ENCODE results near the gene MAD1L1.

Gene MAD1L1

DNA sequence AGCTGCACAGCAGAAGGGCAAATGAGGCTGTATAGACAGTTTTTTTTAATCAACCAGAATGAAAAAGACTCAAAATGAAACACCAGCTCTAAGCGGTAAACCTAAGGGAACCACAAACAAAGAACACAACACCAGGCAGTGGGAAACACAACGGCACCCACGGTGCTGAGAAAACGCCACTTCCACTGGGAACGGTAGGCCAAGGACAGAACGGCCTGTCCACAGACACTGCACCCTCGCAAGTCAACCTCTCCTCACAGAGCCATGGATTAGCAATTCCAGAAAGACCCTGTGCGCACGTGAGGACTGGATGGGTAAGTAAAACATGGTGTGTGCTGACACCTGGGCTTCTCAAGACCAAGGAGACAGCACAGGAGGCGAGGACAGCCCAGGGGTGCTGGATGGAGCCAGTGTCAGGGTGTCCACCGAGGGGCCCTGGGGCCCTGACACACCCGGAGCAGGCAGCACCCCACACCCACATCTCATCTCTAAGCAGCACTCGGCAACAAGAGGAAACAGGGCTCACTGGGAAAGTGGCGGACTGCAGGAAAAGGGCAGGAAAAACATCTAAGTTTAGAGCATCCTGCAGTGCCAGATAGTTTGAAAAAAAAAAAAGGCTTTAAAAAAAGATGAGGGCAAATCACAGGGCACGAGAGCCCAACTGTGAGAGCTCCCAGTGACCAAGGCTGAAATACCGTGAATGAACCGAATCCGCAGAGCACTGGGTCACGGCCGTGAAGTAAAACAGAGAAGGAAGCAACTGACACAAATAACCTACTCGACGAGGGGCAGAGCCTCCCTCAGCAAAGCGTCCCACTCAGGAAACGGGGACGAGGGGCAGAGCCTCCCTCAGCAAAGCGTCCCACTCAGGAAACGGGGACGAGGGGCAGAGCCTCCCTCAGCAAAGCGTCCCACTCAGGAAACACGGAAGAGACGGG is 120.2 kb downstream of the MAD1L1 start:
- no peak for DNase-seq

DNA sequence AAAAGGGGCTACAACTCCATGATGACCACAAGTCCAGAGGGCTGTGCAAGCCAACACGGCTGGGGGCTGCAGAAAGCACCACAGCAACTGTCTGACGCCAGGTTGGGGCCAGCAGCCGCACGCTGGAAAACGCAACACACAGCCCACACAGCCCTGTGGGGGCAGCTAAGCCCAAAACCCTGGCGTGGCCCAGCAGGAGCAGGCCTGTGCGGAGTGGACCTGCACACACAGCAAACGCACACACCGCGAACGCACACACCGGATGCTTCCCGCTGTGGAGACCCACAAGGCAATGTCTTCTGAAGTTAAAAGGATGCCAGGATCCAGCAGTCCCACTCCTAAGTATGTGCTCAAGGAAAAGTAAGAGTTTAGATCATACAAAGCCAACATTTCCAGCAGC is 121.2 kb downstream of the MAD1L1 start:
- DNase-seq: no peak

DNA sequence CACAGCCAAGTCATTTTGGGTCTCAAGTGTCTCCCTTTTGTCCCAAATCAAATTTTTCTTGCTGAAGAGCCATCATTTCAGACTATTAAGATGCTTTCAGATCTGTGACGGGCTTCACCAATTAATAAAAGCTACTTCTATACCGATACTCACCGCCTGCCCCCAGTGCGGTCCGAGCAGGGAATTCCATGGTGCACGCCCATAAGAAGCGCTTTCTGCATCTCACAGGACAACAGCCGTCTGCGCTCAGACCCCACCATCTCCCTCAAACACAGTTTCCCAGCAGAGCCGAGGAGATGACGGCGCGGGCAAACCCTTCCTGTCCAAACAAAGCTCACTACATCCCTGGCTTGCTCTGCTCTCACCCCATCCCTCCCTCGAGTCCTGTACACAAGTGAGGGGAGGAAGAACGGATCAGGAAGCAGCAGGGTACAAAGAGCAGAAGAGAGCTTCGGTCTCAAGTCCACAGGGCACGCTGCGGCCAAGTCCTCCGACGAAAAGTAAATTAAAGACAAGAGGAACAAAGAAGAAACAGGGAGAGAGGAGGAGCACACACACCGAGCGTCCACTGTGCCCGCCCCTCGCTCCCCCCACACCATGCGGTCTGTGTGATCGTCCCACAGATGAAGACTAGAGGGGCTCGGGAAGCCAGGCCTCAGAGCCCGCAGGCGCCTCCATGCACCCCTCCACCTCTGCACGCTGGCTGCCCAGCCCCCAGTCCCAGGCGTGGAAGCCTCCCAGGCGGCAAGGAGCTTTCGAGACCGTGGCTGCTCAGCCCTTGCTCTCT is 121.9 kb downstream of the MAD1L1 start:
- no peak for DNase-seq

DNA sequence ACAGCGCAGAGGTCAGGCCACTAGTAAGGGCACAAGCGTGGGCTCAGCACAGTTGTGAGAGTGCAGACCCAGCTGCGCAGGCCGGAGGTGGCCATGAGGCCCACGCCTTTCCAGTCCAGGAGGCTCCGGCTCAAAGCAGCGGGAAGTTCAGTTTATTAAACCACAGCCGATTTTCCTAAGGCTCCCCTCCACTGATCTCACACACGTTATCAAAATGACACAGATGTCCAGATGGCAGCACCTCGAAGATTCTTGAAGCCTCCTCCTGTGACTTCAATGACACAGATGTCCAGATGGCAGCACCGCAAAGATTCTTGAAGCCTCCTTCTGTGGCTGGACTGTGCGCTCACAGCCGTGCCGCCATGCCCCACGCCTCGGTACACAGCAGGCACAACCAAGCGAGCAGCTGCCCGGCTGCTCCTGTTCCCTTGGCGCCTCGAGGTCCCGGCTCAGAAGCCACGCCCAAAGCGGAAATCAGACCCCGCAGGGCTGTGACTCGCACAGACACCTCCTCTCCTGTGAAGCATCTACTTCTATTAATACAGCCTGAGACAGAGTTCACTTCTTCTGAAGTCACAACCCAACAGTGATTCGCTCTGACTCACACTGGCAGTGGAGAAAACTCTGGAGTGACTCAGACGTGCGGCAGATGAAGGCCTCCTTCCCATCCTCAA is 122.7 kb downstream of the MAD1L1 start:
- DNase-seq: no peak

DNA sequence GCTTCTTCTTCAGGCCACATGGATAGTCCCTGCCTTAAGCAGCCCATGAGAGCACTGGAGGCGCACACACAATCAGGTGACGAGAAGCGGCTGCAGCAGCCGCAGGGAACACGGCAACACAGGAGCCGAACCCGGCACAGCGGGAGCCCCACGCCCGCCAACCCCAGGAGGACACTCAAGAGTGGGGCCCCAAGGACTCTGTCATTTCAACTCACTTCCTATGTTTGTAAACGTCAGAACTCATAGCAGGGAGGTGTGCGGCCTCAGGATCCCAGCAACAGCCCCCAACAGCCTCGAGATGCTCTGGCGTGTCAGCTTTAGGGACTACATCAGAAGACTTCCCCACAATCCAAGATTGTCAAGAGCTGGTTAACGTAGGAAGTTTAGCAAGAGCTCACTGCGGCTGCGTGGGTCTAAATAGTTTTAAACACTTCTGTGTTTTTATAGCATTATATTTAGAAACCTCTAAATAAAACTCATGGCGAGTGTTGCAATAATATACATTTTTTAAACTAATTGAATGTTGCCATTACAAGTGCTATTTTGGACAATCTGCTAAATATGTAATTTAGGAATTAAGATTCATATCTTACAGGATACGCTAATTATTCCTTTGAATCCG is 123.4 kb downstream of the MAD1L1 start:
- no peak for DNase-seq

DNA sequence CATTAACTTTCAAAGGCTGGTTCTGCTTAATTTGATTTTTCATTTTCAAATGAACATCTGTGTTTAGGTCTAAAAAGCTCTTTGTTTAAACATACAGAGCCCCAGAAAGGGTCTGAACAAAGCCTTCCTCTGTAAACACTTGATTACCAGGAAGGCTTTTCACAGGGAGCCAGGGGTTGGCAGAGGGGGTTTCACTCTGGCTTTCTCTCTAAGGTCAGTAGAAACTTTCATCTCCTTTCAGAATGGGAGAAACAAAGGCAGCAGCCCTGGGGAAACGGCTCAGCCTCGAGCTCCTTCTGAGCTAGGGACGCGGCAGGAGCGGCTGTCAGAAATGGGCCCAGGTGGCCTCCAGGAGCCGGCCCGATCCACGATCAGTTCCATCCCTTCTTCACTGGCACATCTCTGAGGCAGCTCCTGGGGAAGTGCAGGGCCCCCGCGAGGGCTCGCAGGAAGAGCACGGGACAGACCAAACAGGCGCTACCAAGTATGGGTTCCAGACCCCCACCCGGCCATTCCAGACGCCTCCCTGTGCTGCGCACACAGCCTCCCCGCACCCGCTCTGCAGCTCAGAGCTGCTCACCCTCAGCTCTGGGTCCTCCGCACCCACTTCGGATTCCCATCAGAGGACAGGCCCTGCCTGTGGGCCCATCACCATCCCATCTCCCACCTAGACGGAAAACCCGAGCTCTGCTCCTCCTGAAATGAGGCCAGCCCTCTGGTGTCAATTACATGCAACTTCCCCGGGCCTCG is 124.1 kb downstream of the MAD1L1 start:
- DNase-seq: no peak

DNA sequence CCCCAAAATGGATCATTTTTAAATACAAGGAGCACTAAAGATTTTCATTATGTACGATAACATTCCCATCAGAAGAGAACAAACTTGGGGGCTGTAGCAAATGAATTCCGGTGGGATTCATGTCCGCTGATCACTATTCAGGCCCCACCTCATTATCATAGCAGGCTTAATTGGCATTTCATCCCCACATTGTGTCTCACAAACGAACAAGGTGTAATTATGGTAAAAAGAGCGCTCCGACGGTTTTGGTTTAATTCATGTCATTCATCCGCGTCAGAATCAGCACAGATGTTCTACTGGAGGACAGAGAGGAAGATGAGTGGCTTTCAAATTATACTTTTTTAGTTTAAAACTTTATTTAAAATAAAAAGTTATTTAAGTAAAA is 124.7 kb downstream of the MAD1L1 start:
- no peak for DNase-seq

DNA sequence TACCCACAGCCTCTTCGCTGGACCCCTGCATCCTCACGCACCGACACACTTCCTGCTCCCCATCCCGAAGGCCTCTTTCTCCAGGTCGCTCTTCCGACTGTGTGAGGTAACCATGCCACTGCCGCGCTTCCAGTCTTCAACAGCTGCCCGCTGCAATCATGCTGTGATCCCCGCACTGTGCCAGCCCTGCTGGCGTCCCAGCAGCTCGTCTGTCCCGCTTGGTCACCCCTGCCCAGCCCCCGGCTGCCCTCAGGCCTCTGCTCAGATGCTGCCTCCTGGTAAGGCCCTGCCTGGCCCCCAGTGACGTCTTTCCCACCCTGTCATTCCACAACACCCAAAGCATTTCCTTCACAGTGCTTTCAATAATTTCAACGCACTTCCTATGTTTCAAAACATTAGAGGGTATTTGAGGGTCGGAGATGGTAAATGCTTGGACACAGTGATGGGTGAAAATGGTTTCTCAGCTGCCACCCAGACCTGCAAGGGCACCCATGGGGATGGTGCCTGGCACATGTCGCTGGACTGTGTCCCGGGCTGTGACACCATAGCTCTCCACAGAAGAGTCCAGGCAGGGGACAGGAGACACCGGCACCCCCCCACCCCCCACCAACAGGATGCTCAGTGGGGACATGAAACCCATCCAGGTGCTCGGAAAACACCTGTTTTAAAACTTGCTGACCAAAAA is 125.2 kb downstream of the MAD1L1 start:
- no peak for DNase-seq

DNA sequence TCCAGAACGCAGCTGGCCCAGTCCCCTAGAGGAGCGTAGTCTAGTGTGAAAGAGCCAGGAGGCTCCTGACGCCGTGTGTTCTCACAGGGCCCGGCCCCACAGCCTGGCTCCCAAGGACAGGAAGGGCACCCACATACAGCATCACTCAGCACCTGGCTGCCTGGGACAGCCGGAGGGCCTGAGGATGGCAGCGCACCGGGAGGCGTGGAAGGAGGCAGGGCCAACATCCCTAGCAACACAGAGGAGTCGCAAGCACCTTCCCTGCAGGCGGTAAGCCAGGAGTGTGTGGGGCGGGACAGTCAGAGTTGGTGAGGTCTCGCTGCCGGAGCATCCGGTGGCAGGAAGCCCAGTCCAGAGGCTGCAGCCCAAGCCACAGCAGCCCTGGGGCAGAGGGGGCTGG is 125.8 kb downstream of the MAD1L1 start:
- DNase-seq: no peak

DNA sequence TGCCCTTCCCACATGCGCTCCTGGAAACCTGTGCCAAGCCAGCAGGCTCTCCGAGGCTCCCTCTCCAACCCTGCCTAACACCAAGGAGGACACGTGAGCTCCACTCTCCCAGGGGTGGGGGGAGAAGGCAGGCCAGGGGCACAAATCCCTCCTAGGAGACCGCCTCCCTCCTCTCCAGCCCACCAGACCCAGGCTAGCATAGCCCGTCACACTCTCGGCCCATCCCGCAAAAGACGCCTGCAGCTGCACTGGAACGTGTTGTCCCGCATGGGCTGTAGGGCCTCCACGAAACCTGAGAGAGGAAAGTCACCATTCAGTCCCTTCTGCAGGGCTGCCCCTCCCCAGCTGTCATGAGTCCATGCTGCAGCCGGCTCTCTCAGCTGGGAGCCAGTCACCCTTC is 126.3 kb downstream of the MAD1L1 start:
- no peak for DNase-seq

DNA sequence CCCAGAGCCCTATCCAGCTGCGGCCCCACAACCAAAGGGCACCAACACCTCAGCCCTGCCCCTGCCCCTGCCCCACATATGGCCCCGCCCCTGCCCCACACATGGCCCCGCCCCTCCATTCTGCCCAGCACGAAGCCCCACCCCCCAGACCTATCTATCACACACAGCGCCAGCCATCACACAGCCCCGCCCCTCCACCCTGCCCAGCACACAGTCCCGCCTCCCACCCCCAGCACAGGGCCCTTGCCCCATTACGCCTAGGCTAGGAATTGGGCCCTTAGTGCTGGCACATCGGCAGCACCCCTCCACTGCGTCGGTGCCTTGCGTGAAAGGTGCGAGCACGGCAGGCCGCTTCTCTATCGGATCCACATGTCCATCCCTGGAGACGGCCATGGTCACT is 126.8 kb downstream of the MAD1L1 start:
- no peak for DNase-seq

DNA sequence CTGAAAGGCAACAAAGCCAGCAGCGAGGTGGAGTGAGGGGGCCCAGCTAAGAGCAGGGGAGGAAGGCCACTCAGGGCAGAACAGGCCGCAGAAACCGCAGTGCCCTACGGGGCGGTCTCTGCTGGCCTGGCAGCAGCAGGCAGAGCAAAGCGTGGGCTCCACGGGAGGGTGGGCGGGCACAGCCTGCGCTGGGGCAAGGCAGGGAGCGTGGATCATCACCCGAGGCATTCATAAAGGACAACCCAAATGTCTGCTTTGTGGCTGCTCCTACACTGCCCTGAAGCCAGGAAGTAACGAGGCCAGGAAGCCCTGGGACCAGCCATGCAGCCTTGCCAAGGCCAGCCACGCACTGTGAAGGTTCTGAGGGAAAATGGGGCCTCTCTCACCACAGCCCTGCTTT is 127.5 kb downstream of the MAD1L1 start:
- DNase-seq: no peak

DNA sequence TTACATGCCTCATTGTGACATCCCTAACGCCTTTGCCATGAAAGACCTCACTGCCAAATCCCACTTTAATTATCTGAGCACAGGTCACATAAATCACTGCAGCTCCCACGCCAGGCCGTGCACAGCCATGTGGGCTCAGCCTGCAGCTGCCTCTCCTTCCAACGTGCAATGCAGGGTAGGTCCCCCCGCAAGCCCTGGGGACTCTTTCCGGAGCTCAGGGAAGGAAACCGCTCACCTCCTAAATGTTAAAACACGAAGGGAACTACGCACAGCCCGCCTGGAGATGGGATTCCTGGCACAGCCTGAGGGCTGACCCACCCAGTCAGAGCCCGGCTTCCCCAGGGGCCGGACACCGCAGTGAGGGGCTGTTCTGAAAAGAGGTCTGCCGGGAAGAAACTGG is 128.0 kb downstream of the MAD1L1 start:
- DNase-seq: no peak

DNA sequence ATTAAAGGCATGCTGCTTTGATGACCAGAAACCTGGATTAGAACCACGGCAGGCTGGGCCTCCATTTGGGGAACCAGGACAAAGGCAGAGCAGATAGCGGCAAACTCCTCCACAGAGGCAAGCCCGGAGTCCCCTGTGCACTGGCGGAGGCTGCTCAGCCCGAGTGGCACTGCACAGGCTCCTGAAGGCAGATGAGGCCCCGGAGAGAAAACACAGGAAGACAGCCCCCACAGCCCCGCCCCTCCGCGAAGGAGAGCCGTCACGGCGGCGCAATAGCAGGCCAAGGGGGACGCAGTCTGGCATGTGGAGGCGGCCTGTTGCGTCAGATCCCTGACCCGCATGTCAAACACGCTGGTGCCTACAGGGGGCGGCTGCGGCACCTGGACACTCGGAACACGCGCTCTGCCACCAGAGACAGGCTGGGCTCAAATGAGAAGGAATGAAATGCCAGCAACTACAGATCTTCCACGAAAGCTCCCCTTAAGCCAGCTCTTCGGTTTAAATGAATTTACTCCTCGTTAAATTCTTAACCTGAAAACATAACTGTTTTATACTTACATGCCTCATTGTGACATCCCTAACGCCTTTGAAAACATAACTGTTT is 128.5 kb downstream of the MAD1L1 start:
- peak in 2 of 4 experiments; percentile 32 to 40 for DNase-seq

DNA sequence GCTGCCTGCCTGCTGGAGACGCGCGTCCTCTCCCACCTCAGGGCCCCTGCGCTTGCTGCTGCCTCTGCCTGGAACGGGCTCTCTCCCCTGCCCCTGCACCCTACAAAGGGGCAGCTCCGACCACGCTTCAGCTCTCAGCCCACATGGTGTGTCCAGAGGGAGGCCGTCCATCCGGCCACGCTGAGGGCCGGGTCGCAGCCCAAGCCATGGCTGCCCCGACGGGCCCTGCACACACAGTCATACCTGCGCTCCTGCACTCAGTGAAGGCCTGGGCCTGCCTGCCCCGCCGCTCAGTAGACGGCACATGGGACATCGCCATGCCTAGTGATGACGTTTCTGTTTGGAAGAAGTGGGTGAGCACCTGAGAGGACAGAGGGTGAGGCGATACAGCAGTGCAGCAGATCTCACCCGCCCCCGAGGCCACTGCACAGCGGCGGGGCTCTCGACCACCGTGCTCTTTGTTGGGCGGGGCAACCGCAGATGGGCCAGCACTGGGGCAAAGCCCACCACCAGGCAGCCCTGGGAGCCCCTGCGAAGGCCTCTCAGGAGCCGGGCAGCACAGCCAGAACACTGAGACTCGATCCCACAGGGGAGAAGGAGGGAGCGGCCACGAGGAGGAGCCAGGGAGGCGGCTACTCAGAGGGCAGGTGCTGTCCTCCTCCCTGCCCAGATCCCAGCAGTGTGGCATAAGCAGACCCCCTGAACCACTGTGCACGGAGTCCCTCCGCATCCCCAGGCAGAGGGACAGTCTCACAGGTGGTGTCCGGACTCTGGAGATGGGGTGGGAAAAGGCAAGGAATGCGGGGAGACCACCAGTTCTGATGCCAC is 129.5 kb downstream of the MAD1L1 start:
- DNase-seq: no peak

DNA sequence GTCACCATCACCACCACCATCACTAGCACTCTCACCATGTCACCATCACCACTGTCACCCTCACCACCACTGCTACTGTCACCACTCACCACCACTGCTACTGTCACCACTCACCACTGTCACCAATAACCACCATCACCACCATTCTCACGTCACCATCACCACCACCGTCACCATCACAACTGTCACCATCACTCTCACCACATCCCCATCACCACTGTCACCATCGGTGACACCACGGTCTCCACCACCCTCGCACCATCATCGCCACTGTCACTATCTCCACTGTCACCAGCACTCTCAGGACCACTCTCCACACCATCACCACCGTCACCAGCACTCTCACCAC is 130.4 kb downstream of the MAD1L1 start:
- no peak for DNase-seq

DNA sequence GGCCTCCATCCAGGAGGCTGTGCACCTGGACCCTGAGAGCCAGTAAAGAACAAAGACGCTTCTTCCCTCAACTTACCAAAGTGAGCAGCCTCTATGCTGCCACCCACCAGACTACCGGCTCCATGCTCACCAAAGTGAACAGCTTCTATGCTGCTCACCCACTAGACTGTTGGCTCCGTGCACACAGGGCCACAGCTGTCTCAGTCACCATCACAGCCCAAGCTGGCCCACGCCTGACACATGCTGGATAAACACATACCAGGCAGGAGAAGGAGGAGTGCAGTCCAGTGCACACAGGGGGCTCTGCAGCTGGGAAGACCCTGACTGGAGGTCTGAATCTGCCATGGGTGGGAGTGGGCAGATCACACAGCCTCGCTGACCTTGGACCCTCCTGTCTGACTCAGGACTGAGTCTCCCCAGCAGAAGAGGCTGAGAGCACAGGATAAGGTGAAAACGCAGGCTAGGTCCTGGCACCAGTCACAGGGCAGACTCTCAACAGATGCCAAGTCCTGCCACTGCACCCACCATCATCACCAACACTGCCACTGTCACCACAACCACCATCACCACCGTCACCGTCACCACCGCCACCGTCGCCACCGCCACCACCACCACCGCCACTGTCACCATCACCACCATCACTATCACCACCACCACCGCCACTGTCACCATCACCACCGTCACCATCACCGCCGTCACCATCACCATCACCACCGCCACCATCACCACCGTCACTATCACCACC is 130.9 kb downstream of the MAD1L1 start:
- no peak for DNase-seq

DNA sequence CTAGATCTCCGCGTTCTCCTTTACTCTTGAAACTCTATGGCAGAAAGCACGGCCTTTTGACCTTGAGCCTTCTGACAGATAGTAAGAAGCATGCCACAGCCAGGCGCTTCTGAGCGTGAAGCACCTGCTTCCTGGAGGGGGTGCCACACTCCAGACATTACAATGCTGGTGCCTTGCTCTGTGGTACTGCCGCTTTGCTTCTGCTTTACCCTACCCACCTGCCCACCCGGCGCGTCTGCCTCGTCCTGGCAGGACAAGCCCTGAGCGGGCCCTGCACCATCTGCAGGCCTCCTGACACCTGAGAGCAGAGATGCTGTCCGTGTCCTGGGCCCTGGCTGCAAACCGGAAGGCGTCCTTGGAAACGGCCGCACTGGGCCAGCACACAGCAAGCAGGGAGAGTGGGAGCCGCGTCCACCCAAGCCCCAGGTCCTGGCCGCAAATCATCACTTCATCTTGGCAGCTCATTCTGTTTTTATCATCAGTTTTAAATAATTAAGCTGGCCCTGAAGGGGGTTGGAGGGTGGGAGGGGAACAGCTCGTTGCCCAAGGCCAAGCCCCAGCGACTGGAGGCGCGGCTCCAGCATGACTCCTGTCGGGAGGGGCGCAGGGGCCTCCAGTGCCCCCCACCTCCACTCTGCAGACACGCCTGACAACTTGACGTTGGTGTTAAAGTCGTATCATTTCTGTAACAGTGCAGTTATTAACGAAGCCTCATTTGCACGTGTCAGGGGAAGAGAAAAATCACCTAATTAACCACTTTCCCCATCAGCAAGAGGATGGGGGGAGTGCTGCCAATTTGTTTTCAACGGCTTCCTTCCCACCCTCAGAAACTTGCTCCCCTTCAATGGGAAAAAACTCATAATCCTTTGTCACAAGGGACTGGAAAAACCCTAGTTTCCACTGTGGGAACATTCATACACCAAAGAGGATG is 132.2 kb downstream of the MAD1L1 start:
- peak in 1 of 4 experiments; percentile 11 for DNase-seq
